HCT116 (cell line): ENCODE results near the gene TRIM72. TPM values are rescaled to one million over a fixed set of nuclear protein-coding genes. Genes with fewer than 3 reads are reported as not detected.
"Not testable (repeated sequence)": the region's sequence is repeated elsewhere in the genome, so short reads cannot be mapped to it uniquely, and the experiment has no call there.

Experiments used
- ATAC-seq: fragments of 200-7000 bp; cut with Tn5 transposase; 2 replicates; pipeline ENCODE4 v1.9.1; 2020; ENCODE audit warnings: mild to moderate bottlenecking, moderate library complexity
- BruUV-seq: library from RNA; stranded (reverse); fragments of 400-500 nt; replicated peaks from 2 replicates; lab custom pipeline; 2021; lab: Mats Ljungman, UMichigan
- CTCF ChIA-PET: fragments of 300-600 bp; sonication (Branson Sonifier 250); formaldehyde crosslinking; loops from one replicate; lab custom pipeline; 2021; ENCODE audit warnings: antibody characterized with exemption; lab: Charles Lee
- POLR2A ChIA-PET: fragments of 300-600, 350-600 bp; sonication (Branson Sonifier 250); formaldehyde crosslinking; loops from one replicate; lab custom pipeline; 2021; ENCODE audit warnings: antibody characterized with exemption; lab: Charles Lee
- RAD21 ChIA-PET, 2 experiments: fragments of 300-600 bp; sonication (Branson Sonifier 250); formaldehyde crosslinking; loops; one replicate each; lab custom pipeline; 2023; ENCODE audit warnings: low total read pairs in 2 of 2; ENCODE audit not compliant: uncharacterized antibody in 2 of 2, unreplicated experiment in 2 of 2, low non-redundant PET in 1 of 2; lab: Charles Lee
- DNase-seq: peaks from one replicate; pipeline ENCODE4 v3.0.0-alpha.2; 2010; ENCODE audit warnings: low read depth, low spot score
- H2AFZ ChIP-seq: fragments of 200-600 bp; shearing (Covaris generic), sonication (generic); 2 replicates; pipeline ENCODE4 v1.6.1; 2017; ENCODE audit warnings: low read depth, mixed run types, mixed read lengths, antibody characterized with exemption, low read length; ENCODE audit not compliant: poor library complexity, severe bottlenecking
- H3K27ac ChIP-seq: 2 replicates; pipeline ENCODE4 v1.5.1; 2012; ENCODE audit warnings: low read depth, low read length
- H3K27me3 ChIP-seq: fragments of 200-600 bp; sonication (generic); 2 replicates; pipeline ENCODE4 v1.6.1; 2016; ENCODE audit warnings: mixed run types, low read length, mixed read lengths; ENCODE audit not compliant: insufficient read depth
- H3K36me3 ChIP-seq, 2 experiments: fragments of 200-500 bp in 1 of 2; fragments of 200-600 bp in 1 of 2; sonication (Bioruptor generic) in 1 of 2; sonication (generic) in 1 of 2; 2 replicates each; pipeline versions ENCODE4 v1.5.1 to v1.6.1; 2014 to 2016; ENCODE audit warnings: low read length in 2 of 2, inconsistent platforms in 1 of 2, mixed read lengths in 1 of 2, mixed run types in 1 of 2; ENCODE audit not compliant: insufficient read depth in 2 of 2, control insufficient read depth in 1 of 2
- H3K4me1 ChIP-seq, 2 experiments: fragments of 200-600 bp in 1 of 2; sonication (generic) in 1 of 2; 2 replicates each; pipeline versions ENCODE4 v1.5.1 to v1.6.1; 2012 to 2017; ENCODE audit warnings: low read length in 2 of 2, inconsistent platforms in 1 of 2, mild to moderate bottlenecking in 1 of 2, mixed read lengths in 1 of 2, mixed run types in 1 of 2, moderate library complexity in 1 of 2; ENCODE audit not compliant: insufficient read depth in 2 of 2, control insufficient read depth in 1 of 2
- H3K4me2 ChIP-seq: fragments of 200-600 bp; sonication (generic); 2 replicates; pipeline ENCODE4 v1.6.1; 2017; ENCODE audit warnings: mixed run types, low read length, mixed read lengths
- H3K4me3 ChIP-seq, 2 experiments: fragments of 200-600 bp in 1 of 2; sonication (generic) in 1 of 2; replicated peaks in 1 of 2; 2 replicates each; pipeline ENCODE4 v1.5.1; 2011 to 2016; ENCODE audit warnings: low read length in 2 of 2, control low read depth in 1 of 2, low read depth in 1 of 2, mild to moderate bottlenecking in 1 of 2, mixed read lengths in 1 of 2, mixed run types in 1 of 2
- H3K79me2 ChIP-seq: fragments of 200-600 bp; sonication (generic); 2 replicates; pipeline ENCODE4 v1.6.1; 2017; ENCODE audit warnings: mild to moderate bottlenecking, mixed run types, low read length, moderate library complexity, mixed read lengths; ENCODE audit not compliant: insufficient read depth
- H3K9ac ChIP-seq: fragments of 200-600 bp; sonication (generic); 2 replicates; pipeline ENCODE4 v1.6.1; 2016; ENCODE audit warnings: low read length, mixed read lengths
- H3K9me2 ChIP-seq: fragments of 200-600 bp; sonication (generic), shearing (Covaris generic); 2 replicates; pipeline ENCODE4 v1.6.1; 2017; ENCODE audit warnings: mixed run types, mild to moderate bottlenecking, moderate library complexity; ENCODE audit not compliant: insufficient read depth
- H3K9me3 ChIP-seq, 2 experiments: fragments of 200-500 bp in 1 of 2; fragments of 200-600 bp in 1 of 2; sonication (Bioruptor generic) in 1 of 2; sonication (generic) in 1 of 2; 2 replicates each; pipeline ENCODE4 v1.6.1; 2014 to 2017; ENCODE audit warnings: low read length in 2 of 2, mixed read lengths in 2 of 2, inconsistent platforms in 1 of 2, low read depth in 1 of 2, mild to moderate bottlenecking in 1 of 2, mixed run types in 1 of 2, moderate library complexity in 1 of 2; ENCODE audit not compliant: control insufficient read depth in 1 of 2, insufficient read depth in 1 of 2
- H4K20me1 ChIP-seq: fragments of 200-600 bp; sonication (generic), shearing (Covaris generic); 2 replicates; pipeline ENCODE4 v1.6.1; 2017; ENCODE audit warnings: mixed run types, mild to moderate bottlenecking, moderate library complexity; ENCODE audit not compliant: insufficient read depth
- ATF3 ChIP-seq: IDR thresholded peaks from 2 replicates; pipeline ENCODE4 v1.6.1; 2012
- CBX3 ChIP-seq: IDR thresholded peaks from 2 replicates; pipeline ENCODE4 v1.6.1; 2012; ENCODE audit warnings: low read depth
- CEBPB ChIP-seq: IDR thresholded peaks from 2 replicates; pipeline ENCODE4 v1.6.1; 2012; ENCODE audit warnings: low read depth
- EGR1 ChIP-seq: IDR thresholded peaks from 2 replicates; pipeline ENCODE4 v1.6.1; 2012; ENCODE audit warnings: low read depth
- ELF1 ChIP-seq: IDR thresholded peaks from 2 replicates; pipeline ENCODE4 v1.6.1; 2012; ENCODE audit warnings: low read depth, borderline replicate concordance
- EZH2 ChIP-seq: fragments of 200-600 bp; sonication (generic); IDR thresholded peaks from 2 replicates; pipeline ENCODE4 v1.6.1; 2017; ENCODE audit warnings: antibody characterized with exemption, mixed run types
- JUND ChIP-seq: IDR thresholded peaks from 2 replicates; pipeline ENCODE4 v1.6.1; 2012
- POLR2A ChIP-seq: IDR thresholded peaks from 2 replicates; pipeline ENCODE4 v1.7.0; 2011; ENCODE audit warnings: borderline replicate concordance; ENCODE audit not compliant: insufficient read depth, insufficient read length; ENCODE audit errors: extremely low read depth
- SIN3A ChIP-seq: IDR thresholded peaks from 2 replicates; pipeline ENCODE4 v1.6.1; 2012; ENCODE audit warnings: low read depth
- SP1 ChIP-seq: IDR thresholded peaks from 2 replicates; pipeline ENCODE4 v1.6.1; 2012; ENCODE audit warnings: low read depth
- TCF7L2 ChIP-seq: IDR thresholded peaks from 2 replicates; pipeline ENCODE4 v1.7.0; 2011; ENCODE audit warnings: borderline replicate concordance, inconsistent platforms; ENCODE audit not compliant: insufficient read depth, insufficient read length; ENCODE audit errors: extremely low read depth
- YY1 ChIP-seq: IDR thresholded peaks from 2 replicates; pipeline ENCODE4 v1.6.1; 2011; ENCODE audit warnings: low read length, low read depth, moderate library complexity, mild to moderate bottlenecking; ENCODE audit not compliant: insufficient replicate concordance; ENCODE audit errors: extremely low read depth
- ZFX ChIP-seq: fragments of 450-650 bp; IDR thresholded peaks from 2 replicates; pipeline ENCODE4 v1.6.1; 2017
- intact Hi-C: fragments of 100-400 bp; cut with micrococcal nuclease; formaldehyde crosslinking; loops from 2 replicates; pipeline ENCODE4 v1.10.0; 2022
- total RNA-seq: library from RNA; stranded (reverse); gene quantifications from one replicate; pipeline ENCODE4 v1.2.1, GENCODE V29; 2021; ENCODE audit not compliant: unreplicated experiment
- TF ChIP-seq, protein P1 (sequence below): IDR thresholded peaks from 2 replicates; pipeline ENCODE4 v1.6.1; 2011; ENCODE audit warnings: mild to moderate bottlenecking, low read length, moderate library complexity; ENCODE audit not compliant: insufficient replicate concordance; ENCODE audit errors: extremely low read depth
- TF ChIP-seq, protein P2 (sequence below): IDR thresholded peaks from 2 replicates; pipeline ENCODE4 v1.6.1; 2012; ENCODE audit warnings: low read depth

Gene TRIM72
- total RNA-seq, 1 experiment from 2014 or later: 43.8 TPM

GRCh38 chr16:31170048-31170447 is 43.9 kb upstream of the TRIM72 start:
- H2AFZ ChIP-seq, H3K4me2 ChIP-seq, H3K27me3 ChIP-seq, DNase-seq, CTCF ChIA-PET, H3K9ac ChIP-seq, BruUV-seq, RAD21 ChIA-PET, ATAC-seq, H3K36me3 ChIP-seq, H3K9me2 ChIP-seq, H3K9me3 ChIP-seq, H3K27ac ChIP-seq, intact Hi-C loops, H3K4me1 ChIP-seq, H3K4me3 ChIP-seq, H3K79me2 ChIP-seq, POLR2A ChIA-PET, H4K20me1 ChIP-seq: not testable (repeated sequence)

DNA sequence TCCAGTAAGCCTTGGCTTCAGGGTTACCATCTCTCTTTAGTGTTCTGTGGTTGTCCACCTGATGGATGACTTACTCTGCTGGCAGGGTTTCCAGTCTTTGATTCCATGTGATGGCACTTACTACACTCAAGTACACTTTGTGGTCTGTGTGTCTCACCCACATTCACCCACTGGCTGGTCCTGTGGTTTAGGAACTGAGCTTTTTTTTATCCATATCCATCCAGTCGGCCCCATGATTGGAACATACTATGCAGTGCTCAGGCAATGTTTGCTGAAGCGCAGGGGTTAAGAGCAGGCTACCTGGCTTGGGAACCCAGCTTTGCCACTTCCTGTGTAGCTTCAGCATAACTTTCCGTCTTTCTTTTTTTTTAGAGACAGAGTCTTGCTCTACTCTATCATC is 36.8 kb upstream of the TRIM72 start:
- CTCF ChIA-PET: no interaction called here
- no peak overlapping the region for H2AFZ ChIP-seq
- H3K4me2 ChIP-seq: no peak overlapping the region
- no peak overlapping the region for H3K27ac ChIP-seq
- peaks cover 10 to 22% of the 10 kb centered on the region in 2 experiments for H3K4me1 ChIP-seq
- intact Hi-C loops: no loop called here
- BruUV-seq: no TSS peak
- peaks cover 22% of the 10 kb centered on the region for H3K79me2 ChIP-seq
- TF ChIP-seq ELF1 (no peak), TCF7L2 (no peak), SP1 (no peak), EGR1 (no peak), ATF3 (no peak), JUND (no peak), ZFX (no peak), CBX3 (no peak), YY1 (no peak), EZH2 (no peak), CEBPB (no peak), SIN3A (no peak), POLR2A (no peak)
- TF ChIP-seq, protein P1, sequence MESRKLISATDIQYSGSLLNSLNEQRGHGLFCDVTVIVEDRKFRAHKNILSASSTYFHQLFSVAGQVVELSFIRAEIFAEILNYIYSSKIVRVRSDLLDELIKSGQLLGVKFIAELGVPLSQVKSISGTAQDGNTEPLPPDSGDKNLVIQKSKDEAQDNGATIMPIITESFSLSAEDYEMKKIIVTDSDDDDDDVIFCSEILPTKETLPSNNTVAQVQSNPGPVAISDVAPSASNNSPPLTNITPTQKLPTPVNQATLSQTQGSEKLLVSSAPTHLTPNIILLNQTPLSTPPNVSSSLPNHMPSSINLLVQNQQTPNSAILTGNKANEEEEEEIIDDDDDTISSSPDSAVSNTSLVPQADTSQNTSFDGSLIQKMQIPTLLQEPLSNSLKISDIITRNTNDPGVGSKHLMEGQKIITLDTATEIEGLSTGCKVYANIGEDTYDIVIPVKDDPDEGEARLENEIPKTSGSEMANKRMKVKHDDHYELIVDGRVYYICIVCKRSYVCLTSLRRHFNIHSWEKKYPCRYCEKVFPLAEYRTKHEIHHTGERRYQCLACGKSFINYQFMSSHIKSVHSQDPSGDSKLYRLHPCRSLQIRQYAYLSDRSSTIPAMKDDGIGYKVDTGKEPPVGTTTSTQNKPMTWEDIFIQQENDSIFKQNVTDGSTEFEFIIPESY: no peak
- TF ChIP-seq, protein P2, sequence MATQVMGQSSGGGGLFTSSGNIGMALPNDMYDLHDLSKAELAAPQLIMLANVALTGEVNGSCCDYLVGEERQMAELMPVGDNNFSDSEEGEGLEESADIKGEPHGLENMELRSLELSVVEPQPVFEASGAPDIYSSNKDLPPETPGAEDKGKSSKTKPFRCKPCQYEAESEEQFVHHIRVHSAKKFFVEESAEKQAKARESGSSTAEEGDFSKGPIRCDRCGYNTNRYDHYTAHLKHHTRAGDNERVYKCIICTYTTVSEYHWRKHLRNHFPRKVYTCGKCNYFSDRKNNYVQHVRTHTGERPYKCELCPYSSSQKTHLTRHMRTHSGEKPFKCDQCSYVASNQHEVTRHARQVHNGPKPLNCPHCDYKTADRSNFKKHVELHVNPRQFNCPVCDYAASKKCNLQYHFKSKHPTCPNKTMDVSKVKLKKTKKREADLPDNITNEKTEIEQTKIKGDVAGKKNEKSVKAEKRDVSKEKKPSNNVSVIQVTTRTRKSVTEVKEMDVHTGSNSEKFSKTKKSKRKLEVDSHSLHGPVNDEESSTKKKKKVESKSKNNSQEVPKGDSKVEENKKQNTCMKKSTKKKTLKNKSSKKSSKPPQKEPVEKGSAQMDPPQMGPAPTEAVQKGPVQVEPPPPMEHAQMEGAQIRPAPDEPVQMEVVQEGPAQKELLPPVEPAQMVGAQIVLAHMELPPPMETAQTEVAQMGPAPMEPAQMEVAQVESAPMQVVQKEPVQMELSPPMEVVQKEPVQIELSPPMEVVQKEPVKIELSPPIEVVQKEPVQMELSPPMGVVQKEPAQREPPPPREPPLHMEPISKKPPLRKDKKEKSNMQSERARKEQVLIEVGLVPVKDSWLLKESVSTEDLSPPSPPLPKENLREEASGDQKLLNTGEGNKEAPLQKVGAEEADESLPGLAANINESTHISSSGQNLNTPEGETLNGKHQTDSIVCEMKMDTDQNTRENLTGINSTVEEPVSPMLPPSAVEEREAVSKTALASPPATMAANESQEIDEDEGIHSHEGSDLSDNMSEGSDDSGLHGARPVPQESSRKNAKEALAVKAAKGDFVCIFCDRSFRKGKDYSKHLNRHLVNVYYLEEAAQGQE: no peak
- H3K27me3 ChIP-seq: no peaks in the 10 kb centered on the region
- no peak for DNase-seq
- no peaks in the 10 kb centered on the region for H3K9me2 ChIP-seq
- POLR2A ChIA-PET: no interaction called here
- H3K4me3 ChIP-seq: no peak overlapping the region
- no peak for ATAC-seq
- RAD21 ChIA-PET: no interaction called here
- peaks cover under 1 to 9% of the 10 kb centered on the region in 2 experiments; a peak in 3 of 4 replicates for H3K36me3 ChIP-seq
- H3K9me3 ChIP-seq: no peaks in the 10 kb centered on the region
- peaks cover 13% of the 10 kb centered on the region; the same call in 1 of the 2 replicates for H4K20me1 ChIP-seq
- H3K9ac ChIP-seq: no peak overlapping the region
